Omental fat pad (tissue), 4 donors: Measurements from ENCODE around the gene RCCD1. TPM values are rescaled to one million over a fixed set of nuclear protein-coding genes. Genes with fewer than 3 reads are reported as not detected.
"Not testable (repeated sequence)": the region's sequence is repeated elsewhere in the genome, so short reads cannot be mapped to it uniquely, and the experiment has no call there.

Source experiments
- ATAC-seq: fragments of 150-250 bp; one replicate; pipeline ENCODE4 v1.9.1; 2016; ENCODE audit warnings: mild to moderate bottlenecking, moderate library complexity; ENCODE audit not compliant: low FRiP score
- DNase-seq: peaks from one replicate; pipeline ENCODE4 v3.0.0-alpha.2; 2019; ENCODE audit warnings: low spot score
- CTCF ChIP-seq, 3 donors: fragments of 450-650 bp; IDR thresholded peaks; one replicate each; pipeline ENCODE4 v1.5.1; 2016 to 2017; ENCODE audit warnings: antibody characterized with exemption in 3 of 3, mild to moderate bottlenecking in 3 of 3, moderate library complexity in 2 of 3
- total RNA-seq, 4 donors: library from RNA; depleted of rRNA; stranded (reverse); fragments of >200 nt; gene quantifications; one replicate each; pipeline ENCODE4 v1.1.0, GENCODE V29; 2016

Gene RCCD1
- total RNA-seq = 1 to 10 TPM; 2.6 to 6.6 (median 5.0) TPM

GRCh38 chr15:90954712-90955623, at the start of gene RCCD1:
TSS of gene RCCD1 (plus strand) at chr15:90954884. CDS start at chr15:90956735, 1,851 bp downstream.
- peak; percentile 78 for DNase-seq
- peak; percentile 93 for ATAC-seq
- no peak for TF ChIP-seq CTCF (IDR thresholded peaks at IDR 0.05)

GRCh38 chr15:90905306-90906180, 49.1 kb upstream of the RCCD1 start:
- TF ChIP-seq CTCF (IDR thresholded peaks at IDR 0.05) = no peak
- no peak for ATAC-seq
- no peak for DNase-seq

DNA sequence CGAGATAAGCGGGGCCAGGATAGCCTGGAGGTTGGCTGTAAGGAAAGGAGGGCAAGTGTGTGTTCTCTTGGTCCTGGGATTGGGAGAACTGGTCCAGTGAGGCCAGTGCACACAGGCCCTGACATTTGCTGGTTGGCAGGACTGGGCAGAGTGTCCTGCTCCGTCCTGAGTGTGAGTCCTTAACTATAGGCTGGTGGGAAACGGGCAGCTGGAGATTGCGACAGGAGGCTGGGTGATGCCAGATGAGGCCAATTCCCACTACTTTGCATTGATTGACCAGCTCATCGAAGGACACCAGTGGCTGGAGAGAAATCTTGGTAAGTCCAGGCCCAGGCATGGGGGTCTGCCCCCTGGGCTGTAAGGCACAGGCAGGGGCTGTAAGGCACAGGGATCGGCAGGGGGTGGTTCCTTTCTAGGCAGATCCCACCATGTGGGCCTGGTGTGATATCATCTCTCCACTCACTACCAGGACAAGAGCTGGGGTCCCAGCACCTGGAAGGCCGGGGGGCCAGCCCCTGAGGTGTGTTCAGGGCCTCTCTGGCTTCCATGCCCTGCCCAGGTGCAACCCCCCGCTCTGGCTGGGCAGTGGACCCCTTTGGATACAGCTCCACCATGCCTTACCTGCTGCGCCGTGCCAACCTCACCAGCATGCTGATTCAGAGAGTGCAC, 48.4 kb upstream of the RCCD1 start:
- ATAC-seq (no peak), DNase-seq (no peak)
- no peak for TF ChIP-seq CTCF (IDR thresholded peaks at IDR 0.05)

GRCh38 chr15:90907051-90907660, 47.5 kb upstream of the RCCD1 start:
- TF ChIP-seq CTCF (IDR thresholded peaks at IDR 0.05) = no peak
- DNase-seq (no peak), ATAC-seq (no peak)

GRCh38 chr15:90907838-90908507, 46.7 kb upstream of the RCCD1 start:
- TF ChIP-seq CTCF (IDR thresholded peaks at IDR 0.05) = no peak
- DNase-seq (no peak), ATAC-seq (no peak)

DNA sequence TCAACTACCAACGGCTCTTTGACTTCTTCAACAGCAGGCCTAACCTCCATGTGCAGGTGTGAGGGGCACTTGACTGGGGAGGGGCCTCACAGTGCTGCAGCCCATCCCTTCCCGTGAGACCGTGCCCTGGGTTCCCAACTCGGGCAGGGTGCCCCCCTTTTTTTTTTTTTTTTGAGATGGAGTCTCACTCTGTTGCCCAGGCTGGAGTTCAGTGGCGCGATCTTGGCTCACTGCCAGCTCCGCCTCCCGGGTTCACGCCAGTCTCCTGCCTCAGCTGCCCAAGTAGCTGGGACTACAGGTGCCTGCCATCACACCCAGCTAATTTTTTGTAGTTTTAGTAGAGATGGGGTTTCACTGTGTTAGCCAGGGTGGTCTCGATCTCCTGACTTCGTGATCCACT, 45.2 kb upstream of the RCCD1 start:
- not testable (repeated sequence) for ATAC-seq, DNase-seq
